Measurements from ENCODE around the gene FKBP3. TPM values are rescaled to one million over a fixed set of nuclear protein-coding genes. Genes with fewer than 3 reads are reported as not detected.

Gene FKBP3
- total RNA-seq, 5 donors from 2014 or later (not counting 1 experiment from before 2014, with no cell fraction given), result 33.8 to 49.3 (median 45.2) TPM

GRCh38 chr14:45104561-45104960, 29.7 kb downstream of the FKBP3 start:
- no peaks in the 10 kb centered on the region for H3K9me3 Mint-ChIP-seq
- no peak for ATAC-seq (replicated peaks in 1 of 4)
- peaks cover 0 to 46% of the 10 kb centered on the region in 2 donors for H3K36me3 ChIP-seq (ENCODE audit: control insufficient read depth in 2 of 2, extremely low read depth in 1 of 2, insufficient read depth in 1 of 2, low read length in 1 of 2)
- no peaks in the 10 kb centered on the region for H3K9me3 ChIP-seq
- ChIA-PET CTCF (interaction anchor here in 1 of 2 donors (0.6 to 1.0 kb wide), 2 partner anchors 10 to 65 kb away, joined by 4 to 5 read pairs; no protein-coding TSS in a partner anchor), POLR2A (interaction anchor here in 1 of 2 donors (0.5 kb wide), 1 partner anchor 129 kb away, joined by 5 read pairs; no protein-coding TSS in a partner anchor)
- no peak overlapping the region for H3K27ac Mint-ChIP-seq
- H3K4me1 ChIP-seq (ENCODE audit: control insufficient read depth in 1 of 2, extremely low read depth in 1 of 2, insufficient read depth in 2 of 2, low read length in 2 of 2), result no peaks in the 10 kb centered on the region
- H3K27ac ChIP-seq (ENCODE audit: low read length), result no peak overlapping the region
- H3K4me1 Mint-ChIP-seq, result peaks cover 0 to 5% (median 2%) of the 10 kb centered on the region in 3 donors
- no peak overlapping the region for H3K4me3 Mint-ChIP-seq
- no CpG with 5 or more reads among the region's 1 CpG for WGBS (ENCODE audit: insufficient coverage)
- H3K27me3 Mint-ChIP-seq, result no peaks in the 10 kb centered on the region
- DNase-seq, result no peak
- peaks cover 43% of the 10 kb centered on the region for H3K36me3 Mint-ChIP-seq
- H3K27me3 ChIP-seq (replicated peaks in 1 of 2; ENCODE audit: control insufficient read depth in 2 of 2, extremely low read depth in 1 of 2, insufficient read depth in 2 of 2, low read length in 1 of 2), result no peaks in the 10 kb centered on the region
- no peak overlapping the region for H3K4me3 ChIP-seq (ENCODE audit: control insufficient read depth in 1 of 2, extremely low read depth in 1 of 2, low read length in 1 of 2)

- H3K4me3 Mint-ChIP-seq, result no peak overlapping the region
- Histone ChIP-seq H3K27me3 (replicated peaks in 1 of 2; ENCODE audit: control insufficient read depth in 2 of 2, extremely low read depth in 1 of 2, insufficient read depth in 2 of 2, low read length in 1 of 2) (no peaks in the 10 kb centered on the region), H3K27ac (ENCODE audit: low read length) (no peak overlapping the region), H3K4me1 (ENCODE audit: control insufficient read depth in 1 of 2, extremely low read depth in 1 of 2, insufficient read depth in 2 of 2, low read length in 2 of 2) (no peaks in the 10 kb centered on the region), H3K4me3 (ENCODE audit: control insufficient read depth in 1 of 2, extremely low read depth in 1 of 2, low read length in 1 of 2) (no peak overlapping the region), H3K9me3 (no peaks in the 10 kb centered on the region), H3K36me3 (ENCODE audit: control insufficient read depth in 2 of 2, extremely low read depth in 1 of 2, insufficient read depth in 1 of 2, low read length in 1 of 2) (peaks cover 0 to 46% of the 10 kb centered on the region in 2 donors)
- H3K36me3 Mint-ChIP-seq, result peaks cover 44% of the 10 kb centered on the region
- ATAC-seq (replicated peaks in 1 of 4) (no peak), DNase-seq (no peak)
- H3K4me1 Mint-ChIP-seq, result peaks cover 0 to 5% (median 3%) of the 10 kb centered on the region in 3 donors
- no peak overlapping the region for H3K27ac Mint-ChIP-seq
- POLR2A ChIA-PET, result no interaction called here
- H3K9me3 Mint-ChIP-seq, result no peaks in the 10 kb centered on the region
- CTCF ChIA-PET, result interaction anchor here in 1 of 2 donors (0.6 kb wide), 1 partner anchor 66 kb away, joined by 5 read pairs; no protein-coding TSS in a partner anchor
- H3K27me3 Mint-ChIP-seq, result no peaks in the 10 kb centered on the region
Measured at GRCh38 chr14:45103806-45104205, 30.5 kb downstream of the FKBP3 start.

GRCh38 chr14:45096218-45096617, 38.1 kb downstream of the FKBP3 start:
- H3K36me3 Mint-ChIP-seq, result peaks cover 65% of the 10 kb centered on the region
- WGBS (ENCODE audit: insufficient coverage), result 100% methylated on average over 2 of the region's 4 CpGs
- no peak overlapping the region for H3K4me3 Mint-ChIP-seq
- H3K9me3 Mint-ChIP-seq, result no peaks in the 10 kb centered on the region
- Histone ChIP-seq H3K36me3 (ENCODE audit: control insufficient read depth in 2 of 2, extremely low read depth in 1 of 2, insufficient read depth in 1 of 2, low read length in 1 of 2) (peaks cover 0 to 42% of the 10 kb centered on the region in 2 donors), H3K4me1 (ENCODE audit: control insufficient read depth in 1 of 2, extremely low read depth in 1 of 2, insufficient read depth in 2 of 2, low read length in 2 of 2) (no peaks in the 10 kb centered on the region), H3K9me3 (no peaks in the 10 kb centered on the region), H3K27ac (ENCODE audit: low read length) (no peak overlapping the region), H3K4me3 (ENCODE audit: control insufficient read depth in 1 of 2, extremely low read depth in 1 of 2, low read length in 1 of 2) (no peak overlapping the region), H3K27me3 (replicated peaks in 1 of 2; ENCODE audit: control insufficient read depth in 2 of 2, extremely low read depth in 1 of 2, insufficient read depth in 2 of 2, low read length in 1 of 2) (no peaks in the 10 kb centered on the region)
- ChIA-PET CTCF (no interaction called here), POLR2A (no interaction called here)
- no peak for ATAC-seq (replicated peaks in 1 of 4)
- DNase-seq, result no peak
- H3K27me3 Mint-ChIP-seq, result no peaks in the 10 kb centered on the region
- H3K27ac Mint-ChIP-seq, result no peak overlapping the region
- H3K4me1 Mint-ChIP-seq, result peaks cover 16 to 31% (median 28%) of the 10 kb centered on the region in 3 donors

GRCh38 chr14:45095143-45095542, 39.1 kb downstream of the FKBP3 start:
- WGBS (ENCODE audit: insufficient coverage), result 17% methylated on average over 1 of the region's 4 CpGs
- Mint-ChIP-seq H3K36me3 (peaks cover 54% of the 10 kb centered on the region), H3K4me3 (no peak overlapping the region), H3K4me1 (peaks cover 26 to 40% (median 36%) of the 10 kb centered on the region in 3 donors), H3K27me3 (no peaks in the 10 kb centered on the region), H3K9me3 (no peaks in the 10 kb centered on the region), H3K27ac (no peak overlapping the region)
- ChIA-PET POLR2A (interaction anchor here (0.7 kb wide), 2 partner anchors 37 to 134 kb away, joined by 4 to 12 read pairs; no protein-coding TSS in a partner anchor), CTCF (interaction anchor here in 1 of 2 donors (1.4 kb wide), 1 partner anchor 10 kb away, joined by 4 read pairs; no protein-coding TSS in a partner anchor)
- peaks cover 0 to 42% of the 10 kb centered on the region in 2 donors for H3K36me3 ChIP-seq (ENCODE audit: control insufficient read depth in 2 of 2, extremely low read depth in 1 of 2, insufficient read depth in 1 of 2, low read length in 1 of 2)
- H3K9me3 ChIP-seq, result no peaks in the 10 kb centered on the region
- H3K27me3 ChIP-seq (replicated peaks in 1 of 2; ENCODE audit: control insufficient read depth in 2 of 2, extremely low read depth in 1 of 2, insufficient read depth in 2 of 2, low read length in 1 of 2), result no peaks in the 10 kb centered on the region
- H3K4me3 ChIP-seq (ENCODE audit: control insufficient read depth in 1 of 2, extremely low read depth in 1 of 2, low read length in 1 of 2), result no peak overlapping the region
- DNase-seq (no peak), ATAC-seq (replicated peaks in 1 of 4) (no peak)
- H3K27ac ChIP-seq (ENCODE audit: low read length), result no peak overlapping the region
- no peaks in the 10 kb centered on the region for H3K4me1 ChIP-seq (ENCODE audit: control insufficient read depth in 1 of 2, extremely low read depth in 1 of 2, insufficient read depth in 2 of 2, low read length in 2 of 2)

DNA sequence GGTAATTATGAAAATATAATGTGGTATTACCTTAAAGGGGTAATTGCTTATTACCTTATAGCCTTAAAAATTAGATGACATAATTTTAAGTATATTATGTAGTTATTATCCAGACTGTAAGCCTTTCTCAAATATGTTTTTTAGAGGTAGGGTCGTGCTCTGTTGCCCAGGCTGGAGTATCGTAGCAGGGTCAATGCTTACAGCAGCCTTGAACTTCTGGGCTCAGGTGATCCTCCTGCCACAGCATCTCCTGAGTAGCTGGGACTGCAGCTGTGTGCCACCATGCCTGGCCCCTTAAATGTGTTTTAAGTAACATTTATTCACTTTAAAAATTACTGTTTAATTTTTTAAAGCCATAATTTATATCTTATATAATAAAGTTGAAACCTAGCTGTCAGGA, 40.0 kb downstream of the FKBP3 start:
- Mint-ChIP-seq H3K27ac (no peak overlapping the region), H3K4me3 (no peak overlapping the region), H3K27me3 (no peaks in the 10 kb centered on the region), H3K4me1 (peaks cover 35 to 49% (median 44%) of the 10 kb centered on the region in 3 donors), H3K9me3 (no peaks in the 10 kb centered on the region), H3K36me3 (peaks cover 50% of the 10 kb centered on the region)
- no peak overlapping the region for H3K27ac ChIP-seq (ENCODE audit: low read length)
- no peak for ATAC-seq (replicated peaks in 1 of 4)
- H3K36me3 ChIP-seq (ENCODE audit: control insufficient read depth in 2 of 2, extremely low read depth in 1 of 2, insufficient read depth in 1 of 2, low read length in 1 of 2), result peaks cover 0 to 36% of the 10 kb centered on the region in 2 donors
- ChIA-PET CTCF (interaction anchor here in 1 of 2 donors (1.4 kb wide), 1 partner anchor 11 kb away, joined by 4 read pairs; no protein-coding TSS in a partner anchor), POLR2A (interaction anchor here in 1 of 2 donors (0.5 to 0.6 kb wide), 2 partner anchors 75 to 163 kb away, joined by 3 to 4 read pairs; no protein-coding TSS in a partner anchor)
- 92% methylated on average over 2 of the region's 2 CpGs for WGBS (ENCODE audit: insufficient coverage)
- peaks cover 1 to 3% of the 10 kb centered on the region in 2 experiments for H3K4me1 ChIP-seq (ENCODE audit: control insufficient read depth in 1 of 2, extremely low read depth in 1 of 2, insufficient read depth in 2 of 2, low read length in 2 of 2)
- no peak for DNase-seq
- no peaks in the 10 kb centered on the region for H3K9me3 ChIP-seq
- no peaks in the 10 kb centered on the region for H3K27me3 ChIP-seq (replicated peaks in 1 of 2; ENCODE audit: control insufficient read depth in 2 of 2, extremely low read depth in 1 of 2, insufficient read depth in 2 of 2, low read length in 1 of 2)
- no peak overlapping the region for H3K4me3 ChIP-seq (ENCODE audit: control insufficient read depth in 1 of 2, extremely low read depth in 1 of 2, low read length in 1 of 2)

GRCh38 chr14:45091710-45092109, 42.6 kb downstream of the FKBP3 start:
- Mint-ChIP-seq H3K4me3 (no peak overlapping the region), H3K4me1 (peaks cover 52 to 60% (median 60%) of the 10 kb centered on the region in 3 donors), H3K27me3 (no peaks in the 10 kb centered on the region), H3K36me3 (peaks cover 27% of the 10 kb centered on the region), H3K27ac (no peak overlapping the region), H3K9me3 (no peaks in the 10 kb centered on the region)
- Histone ChIP-seq H3K27me3 (replicated peaks in 1 of 2; ENCODE audit: control insufficient read depth in 2 of 2, extremely low read depth in 1 of 2, insufficient read depth in 2 of 2, low read length in 1 of 2) (no peaks in the 10 kb centered on the region), H3K9me3 (no peaks in the 10 kb centered on the region), H3K4me3 (ENCODE audit: control insufficient read depth in 1 of 2, extremely low read depth in 1 of 2, low read length in 1 of 2) (no peak overlapping the region), H3K36me3 (ENCODE audit: control insufficient read depth in 2 of 2, extremely low read depth in 1 of 2, insufficient read depth in 1 of 2, low read length in 1 of 2) (peaks cover 0 to 13% of the 10 kb centered on the region in 2 donors), H3K27ac (ENCODE audit: low read length) (no peak overlapping the region), H3K4me1 (ENCODE audit: control insufficient read depth in 1 of 2, extremely low read depth in 1 of 2, insufficient read depth in 2 of 2, low read length in 2 of 2) (peaks cover 5 to 10% of the 10 kb centered on the region in 2 experiments)
- DNase-seq, result no peak
- ChIA-PET CTCF (no interaction called here), POLR2A (interaction anchor here (0.5 to 0.6 kb wide), 2 partner anchors 55 to 126 kb away, joined by 3 to 5 read pairs; no protein-coding TSS in a partner anchor)
- ATAC-seq (replicated peaks in 1 of 4), result no peak
- no CpG with 5 or more reads among the region's 2 CpGs for WGBS (ENCODE audit: insufficient coverage)
